HTERT RPE-1 (cell line): Measurements from ENCODE around the gene EVC.

Experiments used
- in situ Hi-C: fragments of 300-500 bp; cut with MboI; formaldehyde crosslinking; loops from 4 replicates; pipeline ENCODE4 v1.14.3; 2020; ENCODE audit warnings: low sequenced_read_pairs

The EVC gene

DNA sequence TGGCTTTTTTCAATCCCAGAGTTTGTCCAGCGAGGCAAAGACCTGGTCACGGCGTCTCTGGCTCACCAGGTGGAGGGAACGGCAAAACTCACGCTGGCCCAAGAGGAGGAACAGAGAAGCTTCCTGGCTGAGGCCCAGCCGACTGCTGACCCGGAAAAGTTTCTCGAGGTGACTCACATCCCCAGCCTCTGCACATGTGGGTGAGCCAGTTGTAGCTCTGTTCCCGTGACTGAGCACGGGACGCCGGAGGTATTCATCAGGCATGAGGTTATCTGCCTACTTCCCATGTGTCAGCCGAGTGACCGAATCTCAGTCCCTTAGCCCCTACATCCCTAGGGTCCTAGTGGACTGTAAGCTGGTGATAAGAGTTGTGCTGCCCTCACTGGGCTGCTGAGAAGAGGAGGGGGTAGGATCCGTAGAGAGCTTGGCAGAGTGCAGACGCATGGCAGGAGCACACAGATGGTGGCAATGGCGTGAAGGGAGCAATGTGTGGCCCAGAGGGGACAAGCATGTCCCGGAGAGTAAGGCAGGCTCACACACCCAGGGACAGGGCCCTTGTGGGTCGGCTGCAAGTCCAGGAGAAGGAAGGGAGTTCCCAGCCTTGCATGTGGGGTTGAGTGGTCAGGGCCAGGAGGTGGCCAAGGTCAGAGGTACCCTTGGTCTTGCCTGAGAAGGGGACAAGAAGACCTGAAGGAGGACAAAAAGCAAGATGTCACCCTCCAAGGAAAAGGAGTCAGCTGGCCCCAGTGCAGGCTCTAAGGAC lies 42.9 kb downstream of the EVC start:
- in situ Hi-C loops: no loop called here

- in situ Hi-C loops: no loop called here
Measured at GRCh38 chr4:5754529-5754881, 43.5 kb downstream of the EVC start.

- in situ Hi-C loops: no loop called here
Measured at GRCh38 chr4:5755161-5755560, 44.2 kb downstream of the EVC start.

DNA sequence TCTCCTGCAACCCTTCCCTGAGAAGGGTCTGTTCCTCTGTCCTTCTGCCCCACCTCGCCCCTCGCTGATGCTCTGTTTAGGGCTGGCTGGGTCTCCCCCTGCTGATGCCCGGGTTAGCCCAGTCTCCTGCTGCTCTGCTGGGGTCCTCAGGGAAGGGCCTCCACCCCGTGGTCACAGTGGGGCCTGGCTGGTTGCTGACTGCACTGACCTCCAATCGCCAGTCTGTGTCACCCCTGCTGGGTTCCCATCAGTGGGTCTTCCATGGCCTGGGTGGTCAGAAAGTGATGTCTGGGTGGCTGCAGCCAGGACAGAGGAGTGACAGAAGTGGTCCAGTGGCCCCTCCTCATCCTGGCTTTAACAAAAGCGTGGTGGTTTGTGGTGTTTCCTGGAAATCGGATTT lies 44.7 kb downstream of the EVC start:
- in situ Hi-C loops: no loop called here

DNA sequence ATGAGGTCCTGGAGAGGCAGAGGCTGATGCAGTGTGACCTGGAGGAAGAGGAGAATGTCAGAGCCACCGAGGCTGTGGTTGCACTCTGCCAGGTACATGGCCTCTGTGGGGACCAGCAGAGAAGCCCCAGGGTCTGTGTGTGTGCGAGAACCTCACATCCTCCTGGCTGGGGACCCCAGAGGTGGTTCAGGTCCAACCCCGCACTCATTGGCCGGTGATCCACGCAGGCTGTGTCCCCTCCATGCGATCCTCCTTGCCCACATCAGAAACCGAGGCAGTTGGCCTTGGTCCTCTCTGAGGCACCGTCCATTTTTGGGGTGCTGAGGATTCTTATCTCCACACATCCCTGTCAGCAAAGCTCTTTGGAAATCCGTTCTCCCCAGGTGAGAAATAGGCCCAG lies 45.3 kb downstream of the EVC start:
- in situ Hi-C loops: no loop called here

GRCh38 chr4:5757091-5757490 lies 46.1 kb downstream of the EVC start:
- in situ Hi-C loops: no loop called here

GRCh38 chr4:5757536-5757935 lies 46.5 kb downstream of the EVC start:
- in situ Hi-C loops: no loop called here

- in situ Hi-C loops: no loop called here
Measured at GRCh38 chr4:5757954-5758353, 47.0 kb downstream of the EVC start.

GRCh38 chr4:5758741-5759140 lies 47.7 kb downstream of the EVC start:
- in situ Hi-C loops: no loop called here

DNA sequence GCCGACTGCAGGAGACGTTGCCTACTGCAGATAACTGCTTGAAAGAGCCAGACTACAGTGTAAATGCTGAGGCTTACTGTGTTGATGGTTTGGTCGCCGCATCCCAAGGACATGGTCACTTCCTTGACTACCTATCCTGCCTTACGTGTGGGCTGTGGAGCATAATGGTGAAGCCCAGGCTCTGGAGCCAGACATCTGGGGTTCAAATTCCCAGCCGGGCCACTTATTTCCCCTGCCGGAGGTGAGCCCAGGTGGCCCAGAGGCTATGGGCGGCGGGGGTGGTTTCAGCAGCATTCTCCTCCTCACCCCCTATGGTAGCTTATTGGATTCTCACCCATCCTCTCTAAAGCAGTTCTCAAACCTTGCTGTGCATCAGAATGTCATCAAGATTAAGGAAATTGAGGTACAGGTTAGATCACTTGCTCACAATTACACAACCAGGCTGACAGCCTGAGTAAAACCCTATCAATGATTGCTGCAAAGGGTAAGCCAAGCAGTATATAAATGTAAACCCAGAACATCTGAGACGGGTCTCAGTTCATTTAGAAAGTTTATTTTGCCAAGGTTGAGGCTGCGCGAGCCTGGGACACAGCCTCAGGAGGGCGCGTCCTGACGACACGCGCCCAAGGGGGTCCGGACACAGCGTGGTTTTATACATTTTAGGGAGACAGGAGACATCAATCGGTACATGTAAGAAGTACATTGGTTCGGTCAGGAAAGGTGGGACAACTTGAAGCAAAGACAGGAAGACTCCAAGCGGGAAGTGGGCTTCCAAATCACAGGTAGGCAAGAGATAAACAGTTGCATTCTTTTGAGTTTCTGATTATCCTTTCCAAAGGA lies 48.5 kb downstream of the EVC start:
- in situ Hi-C loops: no loop called here

- in situ Hi-C loops: no loop called here
Measured at GRCh38 chr4:5760246-5760645, 49.2 kb downstream of the EVC start.

DNA sequence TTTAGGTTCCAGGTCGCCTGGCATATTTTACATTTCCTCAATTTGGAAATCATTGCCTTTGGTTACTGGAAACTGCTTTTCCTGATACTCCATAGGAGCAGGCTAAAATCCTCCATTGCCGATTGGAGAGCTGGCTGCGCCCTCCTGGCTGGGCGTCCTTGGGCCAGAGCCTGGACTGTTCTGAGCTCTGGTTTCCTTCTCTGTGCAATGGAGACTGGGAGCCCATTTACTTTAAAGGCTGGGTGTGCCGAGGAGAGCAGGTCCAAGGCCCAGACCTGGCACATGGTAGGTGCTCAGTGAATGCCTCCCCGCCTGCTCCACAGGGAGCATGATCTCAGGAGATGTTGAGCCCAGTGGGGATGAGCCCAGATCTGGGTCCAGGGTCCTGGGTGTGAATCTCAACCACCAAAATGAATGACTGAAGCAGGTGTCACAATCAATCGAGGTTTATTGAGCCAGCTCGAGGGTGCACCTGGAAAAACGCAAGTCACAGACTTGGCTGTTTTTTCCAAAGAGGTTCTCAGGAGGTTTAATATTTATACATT lies 50.0 kb downstream of the EVC start:
- in situ Hi-C loops: no loop called here

GRCh38 chr4:5770051-5770450 lies 59.0 kb downstream of the EVC start:
- in situ Hi-C loops: no loop called here

GRCh38 chr4:5772528-5773270 lies 61.7 kb downstream of the EVC start:
- in situ Hi-C loops: no loop called here

GRCh38 chr4:5773271-5773555 lies 62.2 kb downstream of the EVC start:
- in situ Hi-C loops: no loop called here

DNA sequence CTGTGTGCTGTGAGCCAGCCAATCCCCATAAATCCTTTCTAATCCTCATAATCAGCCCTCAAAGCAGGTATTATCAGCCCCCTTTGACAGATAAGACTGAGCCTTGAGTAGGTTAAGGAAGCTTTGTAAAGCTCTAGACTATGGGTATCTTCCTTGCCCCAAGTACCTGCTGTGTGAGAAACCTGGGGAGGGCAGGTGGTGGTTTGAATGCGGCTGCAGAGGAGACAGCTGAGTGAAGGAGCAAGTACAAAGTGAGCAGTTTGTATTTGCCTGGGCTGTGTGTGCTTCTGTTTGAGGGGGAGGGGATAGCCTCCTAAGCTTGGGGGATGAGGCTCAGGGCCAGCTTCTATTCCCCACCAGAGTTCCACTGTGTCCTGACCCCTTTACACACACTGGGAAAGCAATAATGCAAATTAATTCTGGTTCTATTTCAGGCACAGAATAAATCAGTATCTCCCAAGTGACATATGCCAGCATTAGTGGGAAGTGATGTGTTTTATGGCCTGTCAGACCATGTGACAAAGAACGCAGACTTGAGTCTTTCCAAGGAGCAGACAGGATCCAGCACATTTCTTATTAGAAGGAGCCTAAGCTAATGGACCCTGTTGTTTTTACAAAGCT lies 63.5 kb downstream of the EVC start:
- in situ Hi-C loops: no loop called here

DNA sequence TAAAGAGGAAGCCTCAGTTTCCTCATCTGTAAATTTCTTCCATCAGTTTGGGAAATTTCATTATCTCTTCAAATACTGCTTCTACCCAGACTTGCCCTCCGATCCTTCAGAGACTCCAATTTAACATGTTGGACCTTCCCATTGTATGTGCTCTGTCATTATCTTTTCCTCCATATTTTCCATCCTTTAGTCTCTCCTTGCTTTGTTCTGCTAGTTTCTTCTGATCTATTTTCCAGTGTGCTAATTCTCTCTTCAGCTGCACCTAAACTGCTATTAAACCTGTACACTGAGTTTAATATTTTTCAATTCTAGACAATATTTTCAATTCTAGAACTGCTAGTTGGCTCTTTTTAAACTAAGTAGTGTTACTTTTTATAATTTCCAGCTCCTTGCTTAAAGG lies 65.5 kb downstream of the EVC start:
- in situ Hi-C loops: no loop called here

DNA sequence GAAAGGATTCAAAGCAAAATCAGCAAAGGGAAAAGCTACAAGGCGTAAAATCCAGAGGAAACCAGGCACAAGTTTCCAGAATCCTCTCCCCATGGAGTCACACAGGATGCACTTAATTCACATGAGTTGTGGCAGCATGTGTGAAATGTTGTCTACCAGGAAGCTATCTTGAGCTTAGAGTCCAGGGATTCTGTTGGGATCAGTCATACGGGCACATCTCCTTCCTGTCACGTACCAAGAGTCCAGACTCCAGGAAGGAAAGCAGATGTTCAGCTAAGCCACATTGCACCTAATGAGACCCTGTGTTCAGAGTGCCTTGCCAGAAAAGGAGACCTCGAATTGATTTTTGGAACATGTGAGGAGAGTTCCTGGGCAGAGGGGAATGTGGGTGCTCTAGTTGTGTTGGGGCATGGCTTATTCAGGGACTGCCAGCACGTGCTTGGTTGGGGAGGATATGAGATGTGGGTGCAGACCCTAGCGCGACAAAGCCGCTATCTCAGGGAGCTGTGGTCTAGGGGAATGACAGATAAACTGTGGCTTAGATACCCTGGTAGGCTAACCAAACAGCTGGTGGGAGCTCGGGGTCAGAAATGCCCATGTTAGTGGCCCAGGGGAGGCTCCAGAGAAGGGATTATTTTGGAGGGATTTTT lies 70.0 kb downstream of the EVC start:
- in situ Hi-C loops: no loop called here

- in situ Hi-C loops: no loop called here
Measured at GRCh38 chr4:5781691-5782090, 70.7 kb downstream of the EVC start.

- in situ Hi-C loops: no loop called here
Measured at GRCh38 chr4:5782829-5783476, 72.0 kb downstream of the EVC start.
